Measurements from ENCODE around the gene CRACR2A. TPM values are rescaled to one million over a fixed set of nuclear protein-coding genes. Genes with fewer than 3 reads are reported as not detected.

CRACR2A gene
- total and polyA plus RNA-seq, 2 of the 13 experiments (the other 11 are each of a cell fraction or from before 2014, with no cell fraction given), result 0.09 to 0.20 TPM

GRCh38 chr12:3662521-3662921 lies 90.4 kb downstream of the CRACR2A start:
- Histone ChIP-seq H4K20me1 (ENCODE audit: insufficient read depth, low read length) (no peaks in the 10 kb centered on the region), H3K36me3 (replicated peaks in 1 of 2; ENCODE audit: control insufficient read depth in 1 of 2, insufficient read depth in 2 of 2, low read length in 2 of 2) (no peaks in the 10 kb centered on the region), H3K4me3 (replicated peaks in 1 of 3; ENCODE audit: insufficient read depth in 1 of 3, low read depth in 2 of 3, low read length in 3 of 3) (no peak overlapping the region), H3K4me1 (ENCODE audit: insufficient read depth, low read length) (no peaks in the 10 kb centered on the region), H3K79me2 (ENCODE audit: insufficient read depth, low read length) (no peaks in the 10 kb centered on the region), H3K27ac (ENCODE audit: extremely low read length, insufficient read depth, low read length) (no peak overlapping the region), H3K4me2 (ENCODE audit: low read depth, low read length) (no peak overlapping the region), H2AFZ (ENCODE audit: low read length) (no peak overlapping the region), H3K27me3 (ENCODE audit: control insufficient read depth in 1 of 2, insufficient read depth in 2 of 2, low read length in 2 of 2) (no peaks in the 10 kb centered on the region), H3K9ac (ENCODE audit: insufficient read depth, low read depth, low read length) (no peak overlapping the region), H3K9me3 (ENCODE audit: low read length) (no peaks in the 10 kb centered on the region)
- FAIRE-seq (no peak), ATAC-seq (no peak), DNase-seq (ENCODE audit: low spot score) (peak; percentile 3)
- WGBS (ENCODE audit: low lambda C conversion rate), result 26% methylated on average over 3 of the region's 5 CpGs
- in situ Hi-C loops (cut with HindIII; ENCODE audit: extremely low pct_ligation_motif_present, low pct_unique_long_range_greater_than_20kb), result no loop called here
- ChIA-PET POLR2A (no interaction called here), CTCF (ENCODE audit: low intra/inter-chr PET ratio, low total read pairs) (no interaction called here)
- BruUV-seq (replicated peaks), result no TSS peak
- intact Hi-C loops (cut with micrococcal nuclease; ENCODE audit: unreplicated experiment), result no loop called here
- TF ChIP-seq SNRNP70 (IDR thresholded peaks at IDR 0.05; ENCODE audit: low read depth, low read length) (no peak), ZBTB39 (CRISPR knock-in tag; IDR thresholded peaks at IDR 0.05) (no peak), ZNF761 (CRISPR knock-in tag; conservative IDR thresholded peaks at IDR 0.05) (no peak), NFE2L1 (CRISPR knock-in tag; IDR thresholded peaks at IDR 0.05; ENCODE audit: borderline replicate concordance) (no peak), ZFP62 (CRISPR knock-in tag; IDR thresholded peaks at IDR 0.05) (no peak), ZNF660 (CRISPR knock-in tag; IDR thresholded peaks at IDR 0.05; ENCODE audit: borderline replicate concordance, low read depth) (no peak), ZNF883 (CRISPR knock-in tag; IDR thresholded peaks at IDR 0.05; ENCODE audit: not compliant biosample characterization) (no peak), ZNF274 (CRISPR knock-in tag; IDR thresholded peaks at IDR 0.05) (no peak), THYN1 (CRISPR knock-in tag; IDR thresholded peaks at IDR 0.05; ENCODE audit: borderline replicate concordance, low read depth) (no peak), ZNF10 (CRISPR knock-in tag; IDR thresholded peaks at IDR 0.05; ENCODE audit: borderline replicate concordance, low read depth) (no peak), HES4 (CRISPR knock-in tag; IDR thresholded peaks at IDR 0.05; ENCODE audit: borderline replicate concordance) (no peak), NONO (IDR thresholded peaks at IDR 0.05) (no peak), NONO (CRISPR knock-in tag; conservative IDR thresholded peaks at IDR 0.05) (no peak), GATAD2A (CRISPR knock-in tag; IDR thresholded peaks at IDR 0.05) (no peak), FOXC1 (CRISPR knock-in tag; IDR thresholded peaks at IDR 0.05; ENCODE audit: borderline replicate concordance) (no peak), PRDM10 (CRISPR knock-in tag; IDR thresholded peaks at IDR 0.05; ENCODE audit: low read depth) (no peak)
- TF ChIP-seq, protein P1, sequence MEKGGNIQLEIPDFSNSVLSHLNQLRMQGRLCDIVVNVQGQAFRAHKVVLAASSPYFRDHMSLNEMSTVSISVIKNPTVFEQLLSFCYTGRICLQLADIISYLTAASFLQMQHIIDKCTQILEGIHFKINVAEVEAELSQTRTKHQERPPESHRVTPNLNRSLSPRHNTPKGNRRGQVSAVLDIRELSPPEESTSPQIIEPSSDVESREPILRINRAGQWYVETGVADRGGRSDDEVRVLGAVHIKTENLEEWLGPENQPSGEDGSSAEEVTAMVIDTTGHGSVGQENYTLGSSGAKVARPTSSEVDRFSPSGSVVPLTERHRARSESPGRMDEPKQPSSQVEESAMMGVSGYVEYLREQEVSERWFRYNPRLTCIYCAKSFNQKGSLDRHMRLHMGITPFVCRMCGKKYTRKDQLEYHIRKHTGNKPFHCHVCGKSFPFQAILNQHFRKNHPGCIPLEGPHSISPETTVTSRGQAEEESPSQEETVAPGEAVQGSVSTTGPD (CRISPR knock-in tag; IDR thresholded peaks at IDR 0.05), result no peak

Measured in HepG2 (cell line).